Activated CD4-positive, CD25-positive, alpha-beta regulatory T cell treated with anti-CD3 and anti-CD28 coated beads, Interleukin-2, amount 50 U/mL, for 24 hours (primary cell): ENCODE results near the gene MAFB.
"Not testable (repeated sequence)": the region's sequence is repeated elsewhere in the genome, so short reads cannot be mapped to it uniquely, and the experiment has no call there.

ENCODE experiments used
- ATAC-seq, 2 donors: fragments of 150-1000 bp; cut with Tn5 transposase; one replicate each; pipeline ENCODE4 v1.10.0; 2021; ENCODE audit warnings: mild to moderate bottlenecking in 1 of 2, moderate library complexity in 1 of 2

MAFB gene

GRCh38 chr20:40689100-40689942, at the start of gene MAFB:
Gene MAFB (minus strand): TSS chr20:40689236. CDS start chr20:40688850, 386 bp downstream.
- ATAC-seq = peak; percentile 39 to 50

- ATAC-seq = not testable (repeated sequence)
Observed at GRCh38 chr20:40736468-40736867, 47.4 kb upstream of the MAFB start.

- ATAC-seq = no peak
Observed at GRCh38 chr20:40728996-40729395, 40.0 kb upstream of the MAFB start.

- no peak for ATAC-seq
Observed at GRCh38 chr20:40728470-40728869, 39.4 kb upstream of the MAFB start.

- ATAC-seq = no peak
Observed at GRCh38 chr20:40727960-40728359, 38.9 kb upstream of the MAFB start.

- no peak for ATAC-seq
Observed at GRCh38 chr20:40726776-40727175, 37.7 kb upstream of the MAFB start.

GRCh38 chr20:40724566-40724965, 35.5 kb upstream of the MAFB start:
- no peak for ATAC-seq

- no peak for ATAC-seq
Observed at GRCh38 chr20:40720826-40721225, 31.8 kb upstream of the MAFB start.

- ATAC-seq = no peak
Observed at GRCh38 chr20:40720099-40720498, 31.1 kb upstream of the MAFB start.

- ATAC-seq = no peak
Observed at GRCh38 chr20:40718982-40719729, 30.1 kb upstream of the MAFB start.

- ATAC-seq = no peak
Observed at GRCh38 chr20:40718214-40718977, 29.4 kb upstream of the MAFB start.

- ATAC-seq = no peak
Observed at GRCh38 chr20:40717343-40717865, 28.4 kb upstream of the MAFB start.

GRCh38 chr20:40715491-40715890, 26.5 kb upstream of the MAFB start:
- no peak for ATAC-seq

GRCh38 chr20:40714916-40715315, 25.9 kb upstream of the MAFB start:
- ATAC-seq = no peak

GRCh38 chr20:40714109-40714508, 25.1 kb upstream of the MAFB start:
- ATAC-seq = no peak

- no peak for ATAC-seq
Observed at GRCh38 chr20:40713508-40713907, 24.5 kb upstream of the MAFB start.

GRCh38 chr20:40711079-40711478, 22.0 kb upstream of the MAFB start:
- ATAC-seq = no peak

- no peak for ATAC-seq
Observed at GRCh38 chr20:40710603-40711002, 21.6 kb upstream of the MAFB start.

GRCh38 chr20:40706977-40707582, 18.0 kb upstream of the MAFB start:
- ATAC-seq = no peak

GRCh38 chr20:40705413-40705812, 16.4 kb upstream of the MAFB start:
- ATAC-seq = no peak

- no peak for ATAC-seq
Observed at GRCh38 chr20:40704828-40705227, 15.8 kb upstream of the MAFB start.

- ATAC-seq = no peak
Observed at GRCh38 chr20:40703975-40704530, 15.0 kb upstream of the MAFB start.
